22Rv1 (cell line): ENCODE data around the gene COMMD2.
A peak's percentile ranks its signal among the peaks of the same experiment; 100 is the strongest.

Experiments used
- H3K27ac ChIP-seq: fragments of 450-650 bp; 2 replicates; pipeline ENCODE4 v1.5.1; 2017
- ZFX ChIP-seq: fragments of 450-650 bp; IDR thresholded peaks from 2 replicates; pipeline ENCODE4 v1.6.1; 2017; ENCODE audit warnings: antibody characterized with exemption, borderline replicate concordance
- TF ChIP-seq, protein P1 (sequence below): fragments of 450-650 bp; IDR thresholded peaks from 2 replicates; pipeline ENCODE4 v1.5.1; 2017; ENCODE audit warnings: mild to moderate bottlenecking

Gene COMMD2

DNA sequence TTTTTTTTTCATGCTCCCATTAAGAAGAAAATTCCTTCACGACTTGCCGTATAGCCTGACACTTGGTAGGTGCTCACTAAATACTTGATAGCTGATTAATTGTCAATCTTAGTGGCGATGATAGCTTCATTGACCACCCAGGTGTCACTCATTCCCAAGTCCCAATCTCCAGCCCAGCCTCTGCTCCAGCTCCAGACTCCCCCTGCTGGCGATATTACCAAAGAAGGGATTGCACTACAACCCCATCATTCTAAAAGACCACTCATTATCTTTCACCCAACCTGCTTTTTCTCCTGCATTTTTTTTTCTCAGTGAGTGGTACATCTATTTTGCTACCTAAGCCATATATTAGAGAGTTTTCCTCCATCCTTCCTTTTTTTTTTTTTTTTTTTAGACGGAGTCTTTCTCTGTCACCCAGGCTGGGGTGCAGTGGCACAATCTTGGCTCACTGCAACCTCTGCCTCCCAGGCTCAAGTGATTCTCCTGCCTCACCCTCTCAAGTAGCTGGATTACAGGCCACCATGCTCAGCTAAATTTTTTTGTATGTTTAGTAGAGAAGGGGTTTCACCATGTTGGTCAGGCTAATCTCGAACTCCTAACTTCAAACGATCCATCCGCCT is 19.5 kb upstream of the COMMD2 start:
- no peak for TF ChIP-seq ZFX
- TF ChIP-seq, protein P1, sequence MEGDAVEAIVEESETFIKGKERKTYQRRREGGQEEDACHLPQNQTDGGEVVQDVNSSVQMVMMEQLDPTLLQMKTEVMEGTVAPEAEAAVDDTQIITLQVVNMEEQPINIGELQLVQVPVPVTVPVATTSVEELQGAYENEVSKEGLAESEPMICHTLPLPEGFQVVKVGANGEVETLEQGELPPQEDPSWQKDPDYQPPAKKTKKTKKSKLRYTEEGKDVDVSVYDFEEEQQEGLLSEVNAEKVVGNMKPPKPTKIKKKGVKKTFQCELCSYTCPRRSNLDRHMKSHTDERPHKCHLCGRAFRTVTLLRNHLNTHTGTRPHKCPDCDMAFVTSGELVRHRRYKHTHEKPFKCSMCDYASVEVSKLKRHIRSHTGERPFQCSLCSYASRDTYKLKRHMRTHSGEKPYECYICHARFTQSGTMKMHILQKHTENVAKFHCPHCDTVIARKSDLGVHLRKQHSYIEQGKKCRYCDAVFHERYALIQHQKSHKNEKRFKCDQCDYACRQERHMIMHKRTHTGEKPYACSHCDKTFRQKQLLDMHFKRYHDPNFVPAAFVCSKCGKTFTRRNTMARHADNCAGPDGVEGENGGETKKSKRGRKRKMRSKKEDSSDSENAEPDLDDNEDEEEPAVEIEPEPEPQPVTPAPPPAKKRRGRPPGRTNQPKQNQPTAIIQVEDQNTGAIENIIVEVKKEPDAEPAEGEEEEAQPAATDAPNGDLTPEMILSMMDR = peak; percentile 93
- H3K27ac ChIP-seq = no peak overlapping the region

DNA sequence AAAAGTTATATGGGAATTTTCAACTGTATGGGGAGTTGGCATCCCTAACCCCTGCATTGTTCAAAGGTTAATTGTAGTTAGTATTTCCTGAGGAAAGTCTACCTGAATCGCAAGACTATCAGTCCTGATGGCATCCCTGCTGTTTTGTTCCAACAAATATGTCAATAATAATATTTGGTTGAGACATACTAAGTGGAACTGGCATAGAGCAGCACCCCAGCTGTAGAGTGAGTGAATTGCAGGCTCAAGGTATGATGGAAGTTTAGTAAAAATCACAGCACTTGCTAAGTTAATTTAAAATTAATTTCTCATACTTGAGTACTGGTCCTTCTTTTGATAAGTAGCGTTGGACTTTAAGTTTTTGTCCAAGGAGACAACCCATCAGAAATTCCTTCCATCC is 18.0 kb upstream of the COMMD2 start:
- TF ChIP-seq, protein P1 = no peak
- no peak for TF ChIP-seq ZFX
- no peak overlapping the region for H3K27ac ChIP-seq

DNA sequence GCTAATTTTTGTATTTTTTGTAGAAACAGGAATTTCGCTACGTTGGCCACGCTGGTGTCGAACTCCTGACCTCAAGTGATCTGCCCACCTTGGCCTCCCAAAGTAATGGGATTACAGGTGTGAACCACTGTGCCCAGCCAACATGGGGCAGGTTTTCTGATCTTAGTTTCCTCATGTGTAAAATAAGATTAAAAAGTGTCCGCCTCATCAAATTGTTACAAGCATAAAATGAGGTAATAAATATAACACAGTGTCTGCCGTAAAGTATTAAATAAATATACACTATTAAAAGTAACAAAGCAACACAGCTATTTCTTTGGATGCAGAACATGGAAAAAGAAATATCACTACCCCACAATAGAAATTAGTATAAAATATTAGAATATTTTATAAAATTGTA is 16.4 kb upstream of the COMMD2 start:
- no peak for TF ChIP-seq ZFX
- TF ChIP-seq, protein P1 = no peak
- H3K27ac ChIP-seq = no peak overlapping the region

DNA sequence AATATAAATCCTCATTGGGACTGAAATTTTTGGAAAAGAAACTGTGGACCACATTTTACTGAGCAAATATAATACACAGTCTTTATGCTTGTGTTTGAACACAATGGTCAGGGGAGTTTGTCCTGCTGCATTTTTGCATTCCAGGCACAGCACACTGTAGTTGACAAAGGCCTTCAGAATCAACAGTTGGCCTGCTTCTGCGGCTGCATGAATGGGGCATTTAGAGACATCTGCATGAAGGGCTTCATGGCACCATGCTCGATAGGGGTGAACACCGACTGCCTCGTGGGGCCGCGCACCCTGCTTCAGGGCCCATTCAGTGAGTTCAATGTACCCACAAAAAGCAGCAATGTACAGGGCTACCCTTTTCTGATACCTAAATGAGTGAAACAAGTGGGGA is 15.4 kb upstream of the COMMD2 start:
- no peak overlapping the region for H3K27ac ChIP-seq
- no peak for TF ChIP-seq ZFX
- TF ChIP-seq, protein P1 = no peak

DNA sequence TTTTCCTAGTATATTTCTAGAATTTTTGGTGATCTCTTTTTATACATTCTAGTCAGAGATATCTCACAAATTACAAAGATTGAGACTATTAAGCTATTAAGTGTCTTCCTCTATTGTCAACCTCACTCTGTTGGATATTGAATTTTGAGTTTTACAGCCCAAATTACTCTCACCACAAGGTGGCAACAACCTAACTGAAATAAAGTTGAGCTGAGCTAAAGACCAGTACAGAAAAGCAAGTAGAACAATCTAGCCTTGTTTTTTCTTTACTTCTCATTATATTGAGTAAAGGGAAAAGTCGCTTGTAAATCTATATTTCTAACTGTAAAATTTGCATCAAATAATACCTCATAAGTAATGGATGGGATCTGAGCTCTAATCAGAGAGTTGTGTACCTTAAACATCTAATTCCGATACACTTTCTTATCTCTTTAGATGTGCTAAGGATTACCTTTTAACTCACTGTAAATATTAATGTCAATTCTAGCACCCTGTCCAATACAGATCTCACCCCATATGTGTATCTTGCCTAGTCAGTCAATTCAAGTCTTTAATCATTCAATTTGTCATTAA is 13.6 kb upstream of the COMMD2 start:
- no peak overlapping the region for H3K27ac ChIP-seq
- no peak for TF ChIP-seq ZFX
- TF ChIP-seq, protein P1 = peak; percentile 48

DNA sequence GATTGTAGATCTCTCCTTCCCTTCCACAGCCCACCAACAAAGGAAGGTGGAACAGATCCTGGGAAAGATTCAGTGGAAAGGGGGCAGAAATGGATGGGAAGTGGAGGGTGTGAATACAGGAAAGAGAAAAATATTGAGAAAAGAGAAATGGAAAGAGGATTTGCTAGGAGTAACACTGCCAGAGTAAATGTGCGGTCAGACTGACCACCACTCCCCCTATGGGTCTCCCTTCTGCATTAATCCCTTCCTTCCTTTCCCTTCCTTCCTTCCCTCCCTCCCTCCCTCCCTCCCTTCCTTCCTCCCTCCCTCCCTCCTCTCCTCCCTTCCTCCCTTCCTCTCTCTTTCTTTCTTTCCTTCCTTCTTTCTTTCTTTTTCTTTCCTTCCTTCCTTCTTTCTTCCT is 12.0 kb upstream of the COMMD2 start:
- no peak overlapping the region for H3K27ac ChIP-seq
- TF ChIP-seq ZFX = no peak
- TF ChIP-seq, protein P1 = no peak

DNA sequence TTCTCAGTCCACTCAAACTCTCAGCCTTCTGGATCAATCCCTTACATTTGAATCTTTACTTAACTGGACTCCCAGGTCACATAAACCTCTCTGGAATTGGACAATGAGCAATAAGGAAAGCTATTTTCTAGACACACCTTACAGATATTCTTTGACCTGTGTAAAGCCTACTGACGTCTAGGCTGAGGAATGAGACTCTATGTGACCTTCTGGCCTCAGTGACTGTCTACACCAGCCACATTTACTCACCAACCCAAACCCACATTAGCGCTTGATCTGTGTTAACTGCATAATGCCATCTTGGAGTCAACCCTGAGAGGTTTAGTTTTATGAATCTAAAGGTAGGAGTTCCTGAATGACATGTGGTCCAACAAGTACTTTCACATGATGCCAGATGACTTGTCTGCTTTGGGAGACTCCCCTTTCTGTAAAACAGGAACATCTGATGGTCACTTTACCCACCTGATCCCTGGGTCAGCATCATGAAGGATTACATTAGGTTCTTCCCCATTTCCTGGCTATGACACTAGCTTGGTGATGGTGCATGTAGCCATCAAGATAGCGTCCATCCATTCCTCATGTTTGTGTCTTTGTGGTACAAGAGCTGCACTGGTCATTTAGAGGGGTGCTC is 11.4 kb upstream of the COMMD2 start:
- no peak overlapping the region for H3K27ac ChIP-seq
- TF ChIP-seq, protein P1 = no peak
